ENCODE data around the gene EMILIN1. TPM values are rescaled to one million over a fixed set of nuclear protein-coding genes. Genes with fewer than 3 reads are reported as not detected.

Gene EMILIN1
- total RNA-seq, 1 donor = 137 TPM

GRCh38 chr2:27135478-27135955, 57.1 kb downstream of the EMILIN1 start:
- Histone ChIP-seq H3K27me3 (ENCODE audit: insufficient read depth, low read length) (peaks cover 8% of the 10 kb centered on the region), H3K27ac (ENCODE audit: low read depth, low read length) (no peak overlapping the region), H3K36me3 (ENCODE audit: insufficient read depth, low read length) (peaks cover 21% of the 10 kb centered on the region), H2AFZ (ENCODE audit: low read length) (peak overlapping the region; percentile 10), H3K4me3 (ENCODE audit: insufficient read depth, low read length) (no peak overlapping the region), H3K79me2 (ENCODE audit: insufficient read depth, low read length) (peaks cover 22% of the 10 kb centered on the region), H4K20me1 (ENCODE audit: insufficient read depth, low read length) (peaks cover 26% of the 10 kb centered on the region), H3K9me3 (ENCODE audit: low read depth, low read length) (no peaks in the 10 kb centered on the region), H3K4me1 (ENCODE audit: insufficient read depth, low read length) (peaks cover 8% of the 10 kb centered on the region), H3K4me2 (ENCODE audit: insufficient read depth, low read length) (no peak overlapping the region)
- no peak for DNase-seq (ENCODE audit: insufficient read length, low spot score, missing footprints)
- no peak for TF ChIP-seq CTCF (IDR thresholded peaks at IDR 0.05; ENCODE audit: extremely low read depth, low read depth, low read length)

Other genes starting within 250 kb of the EMILIN1 start
- gene DPYSL5, start 230.5 kb upstream of the EMILIN1 start, total RNA-seq = not detected in 2 replicates
- gene MAPRE3, start 108.0 kb upstream of the EMILIN1 start, total RNA-seq = 6.5 TPM in 2 replicates
- gene TMEM214, start 45.6 kb upstream of the EMILIN1 start, total RNA-seq = 50.3 and 50.7 TPM in 2 replicates
- 24.6 and 26.8 TPM in 2 replicates for gene AGBL5, start 26.9 kb upstream of the EMILIN1 start, total RNA-seq
- gene OST4, start 7.0 kb upstream of the EMILIN1 start, total RNA-seq = 202 and 235 TPM in 2 replicates
- 0.29 and 0.36 TPM in 2 replicates for gene KHK, start 8.2 kb downstream of the EMILIN1 start, total RNA-seq
- gene CGREF1, start 40.5 kb downstream of the EMILIN1 start, total RNA-seq = 6.8 and 14.5 TPM in 2 replicates
- gene ABHD1, start 45.2 kb downstream of the EMILIN1 start, total RNA-seq = under 0.01 TPM in 2 replicates
- gene PREB, start 56.0 kb downstream of the EMILIN1 start, total RNA-seq = 42.4 and 45.2 TPM in 2 replicates
- not detected in 2 replicates for gene PRR30, start 60.8 kb downstream of the EMILIN1 start, total RNA-seq
- gene TCF23, start 70.4 kb downstream of the EMILIN1 start, total RNA-seq = not detected in 2 replicates
- 187 and 198 TPM in 2 replicates for gene ATRAID, start 133.4 kb downstream of the EMILIN1 start, total RNA-seq
- 14.1 TPM in 2 replicates for gene SLC5A6, start 133.7 kb downstream of the EMILIN1 start, total RNA-seq
- gene CAD, start 138.8 kb downstream of the EMILIN1 start, total RNA-seq = 28.6 and 30.8 TPM in 2 replicates
- gene SLC30A3, start 184.4 kb downstream of the EMILIN1 start, total RNA-seq = under 0.01 and 0.88 TPM in 2 replicates
- gene DNAJC5G, start 196.8 kb downstream of the EMILIN1 start, total RNA-seq = not detected in 2 replicates
- not detected in 2 replicates for gene TRIM54, start 203.8 kb downstream of the EMILIN1 start, total RNA-seq
- gene UCN, start 229.8 kb downstream of the EMILIN1 start, total RNA-seq = 0.36 and 1.2 TPM in 2 replicates
- 98.8 and 112 TPM in 2 replicates for gene MPV17, start 244.5 kb downstream of the EMILIN1 start, total RNA-seq

Data from osteoblast (primary cell).